Right lobe of liver (tissue), 4 donors: ENCODE data around the gene CRYBA1.

Experiments used
- POLR2A ChIP-seq: fragments of 450-650 bp; IDR thresholded peaks from one replicate; pipeline ENCODE4 v1.6.1; 2017; ENCODE audit warnings: antibody characterized with exemption, mild to moderate bottlenecking
- TF ChIP-seq, protein P1 (sequence below), 4 donors: fragments of 200-600 bp in 3 of 4; fragments of 450-650 bp in 1 of 4; IDR thresholded peaks; one replicate each; pipeline versions ENCODE4 v1.5.1 to v1.8.0; 2016 to 2022; ENCODE audit warnings: antibody characterized with exemption in 4 of 4, mild to moderate bottlenecking in 2 of 4
- donor health status: DM: no; HTN: no; CAD: no.
- donor health status: DM: no; HTN: no; CAD: no.
- donor health status: DM: no; HTN: yes; CAD: no.

- TF ChIP-seq, protein P1, sequence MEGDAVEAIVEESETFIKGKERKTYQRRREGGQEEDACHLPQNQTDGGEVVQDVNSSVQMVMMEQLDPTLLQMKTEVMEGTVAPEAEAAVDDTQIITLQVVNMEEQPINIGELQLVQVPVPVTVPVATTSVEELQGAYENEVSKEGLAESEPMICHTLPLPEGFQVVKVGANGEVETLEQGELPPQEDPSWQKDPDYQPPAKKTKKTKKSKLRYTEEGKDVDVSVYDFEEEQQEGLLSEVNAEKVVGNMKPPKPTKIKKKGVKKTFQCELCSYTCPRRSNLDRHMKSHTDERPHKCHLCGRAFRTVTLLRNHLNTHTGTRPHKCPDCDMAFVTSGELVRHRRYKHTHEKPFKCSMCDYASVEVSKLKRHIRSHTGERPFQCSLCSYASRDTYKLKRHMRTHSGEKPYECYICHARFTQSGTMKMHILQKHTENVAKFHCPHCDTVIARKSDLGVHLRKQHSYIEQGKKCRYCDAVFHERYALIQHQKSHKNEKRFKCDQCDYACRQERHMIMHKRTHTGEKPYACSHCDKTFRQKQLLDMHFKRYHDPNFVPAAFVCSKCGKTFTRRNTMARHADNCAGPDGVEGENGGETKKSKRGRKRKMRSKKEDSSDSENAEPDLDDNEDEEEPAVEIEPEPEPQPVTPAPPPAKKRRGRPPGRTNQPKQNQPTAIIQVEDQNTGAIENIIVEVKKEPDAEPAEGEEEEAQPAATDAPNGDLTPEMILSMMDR (IDR thresholded peaks at IDR 0.05) = no peak
- no peak for TF ChIP-seq POLR2A
Observed at GRCh38 chr17:29240968-29241963, 5.4 kb upstream of the CRYBA1 start.
